HG02678 (cell line): ENCODE data around the gene MLXIP.
"Not testable (repeated sequence)": the region's sequence is repeated elsewhere in the genome, so short reads cannot be mapped to it uniquely, and the experiment has no call there.

Source experiments
- ATAC-seq: cut with Tn5 transposase; IDR thresholded peaks from one replicate; pipeline ENCODE4 v1.9.1; 2021; ENCODE audit warnings: mild to moderate bottlenecking, moderate library complexity; ENCODE audit not compliant: unreplicated experiment

Gene MLXIP

GRCh38 chr12:122054842-122055520 lies 23.6 kb upstream of the MLXIP start:
- no peak for ATAC-seq

- not testable (repeated sequence) for ATAC-seq
Measured at GRCh38 chr12:122056406-122056805, 22.1 kb upstream of the MLXIP start.

- ATAC-seq, result no peak
Measured at GRCh38 chr12:122057007-122057735, 21.4 kb upstream of the MLXIP start.

- no peak for ATAC-seq
Measured at GRCh38 chr12:122057769-122058168, 20.8 kb upstream of the MLXIP start.

GRCh38 chr12:122058549-122059149 lies 19.9 kb upstream of the MLXIP start:
- no peak for ATAC-seq

- no peak for ATAC-seq
Measured at GRCh38 chr12:122059203-122059960, 19.2 kb upstream of the MLXIP start.

- no peak for ATAC-seq
Measured at GRCh38 chr12:122060081-122060501, 18.5 kb upstream of the MLXIP start.

- ATAC-seq, result no peak
Measured at GRCh38 chr12:122061253-122061652, 17.3 kb upstream of the MLXIP start.

- ATAC-seq, result no peak
Measured at GRCh38 chr12:122062832-122063693, 15.5 kb upstream of the MLXIP start.

- no peak for ATAC-seq
Measured at GRCh38 chr12:122063694-122064024, 14.9 kb upstream of the MLXIP start.

GRCh38 chr12:122064025-122064777 lies 14.4 kb upstream of the MLXIP start:
- peak; percentile 60 for ATAC-seq

GRCh38 chr12:122064780-122065588 lies 13.6 kb upstream of the MLXIP start:
- ATAC-seq, result no peak

GRCh38 chr12:122067548-122067947 lies 11.0 kb upstream of the MLXIP start:
- no peak for ATAC-seq

GRCh38 chr12:122067966-122068365 lies 10.6 kb upstream of the MLXIP start:
- peak; percentile 90 for ATAC-seq

GRCh38 chr12:122072031-122072970 lies 6.3 kb upstream of the MLXIP start:
- no peak for ATAC-seq

GRCh38 chr12:122073815-122074214 lies 4.7 kb upstream of the MLXIP start:
- no peak for ATAC-seq

GRCh38 chr12:122076743-122077495 lies 1.6 kb upstream of the MLXIP start:
- ATAC-seq, result no peak
